Natural killer cell (primary cell): ENCODE results near the gene CWC27. TPM values are rescaled to one million over a fixed set of nuclear protein-coding genes. Genes with fewer than 3 reads are reported as not detected.

Source experiments
- ATAC-seq, 3 donors: fragments of 150-1000 bp in 2 of 3; fragments of 200-7000 bp in 1 of 3; cut with Tn5 transposase; 1 replicate in 1 of 3; 2 replicates in 2 of 3; pipeline ENCODE4 v1.10.0; 2021; ENCODE audit warnings: mild to moderate bottlenecking in 2 of 3, moderate library complexity in 2 of 3
- DNase-seq, 2 donors: peaks; one replicate each; pipeline versions ENCODE4 v3.0.0 to v3.0.0-alpha.2; 2013 to 2021; ENCODE audit warnings: mixed read lengths in 1 of 2
- H3K27ac ChIP-seq: one replicate; pipeline ENCODE4 v1.5.1; 2013; ENCODE audit warnings: mild to moderate bottlenecking, low read length
- H3K27me3 ChIP-seq: one replicate; pipeline ENCODE4 v1.6.1; 2013; ENCODE audit warnings: low read length; ENCODE audit not compliant: control insufficient read depth, insufficient read depth
- H3K36me3 ChIP-seq: one replicate; pipeline ENCODE4 v1.6.1; 2013; ENCODE audit warnings: low read length; ENCODE audit not compliant: control insufficient read depth, insufficient read depth
- H3K4me1 ChIP-seq: one replicate; pipeline ENCODE4 v1.6.1; 2013; ENCODE audit warnings: low read length; ENCODE audit not compliant: control insufficient read depth, insufficient read depth
- H3K4me3 ChIP-seq: one replicate; pipeline ENCODE4 v1.5.1; 2013; ENCODE audit warnings: low read length
- H3K9me3 ChIP-seq: one replicate; pipeline ENCODE4 v1.6.1; 2013; ENCODE audit warnings: low read length; ENCODE audit not compliant: control insufficient read depth, insufficient read depth
- H3K27ac Mint-ChIP-seq, 2 donors: one replicate each; pipeline ENCODE4 v1.8.0; 2022; ENCODE audit warnings: mild to moderate bottlenecking in 2 of 2, mixed read lengths in 2 of 2, moderate library complexity in 1 of 2
- H3K27me3 Mint-ChIP-seq, 2 donors: one replicate each; pipeline ENCODE4 v1.8.0; 2022; ENCODE audit warnings: low read depth in 2 of 2, mixed read lengths in 2 of 2
- H3K36me3 Mint-ChIP-seq: one replicate; pipeline ENCODE4 v1.8.0; 2022; ENCODE audit warnings: mixed read lengths
- H3K4me1 Mint-ChIP-seq, 2 donors: one replicate each; pipeline ENCODE4 v1.8.0; 2022; ENCODE audit warnings: mixed read lengths in 2 of 2
- H3K4me3 Mint-ChIP-seq: one replicate; pipeline ENCODE4 v1.8.0; 2022; ENCODE audit warnings: mild to moderate bottlenecking, moderate library complexity, mixed read lengths
- H3K9me3 Mint-ChIP-seq, 2 donors: one replicate each; pipeline ENCODE4 v1.8.0; 2022; ENCODE audit warnings: mixed read lengths in 2 of 2
- WGBS: methylation state at CpG from one replicate; pipeline ENCODE4 v1.1.7; 2013; ENCODE audit warnings: missing lambda C conversion rate; ENCODE audit not compliant: insufficient coverage; 5-methylcytosine and 5-hydroxymethylcytosine counted together
- intact Hi-C: fragments of 100-400 bp; cut with micrococcal nuclease; formaldehyde crosslinking; loops from one replicate; pipeline ENCODE4 v1.14.2; 2022
- total RNA-seq, 4 donors: library from RNA; stranded (reverse); fragments of 120-200 nt in 1 of 4; gene quantifications; one replicate each; pipeline versions ENCODE4 v1.2.3 to v1.2.4, GENCODE V29; 2013 to 2022
- TF ChIP-seq, protein P1 (sequence below): fragments of 200-600 bp; IDR thresholded peaks from one replicate; pipeline ENCODE4 v1.8.0; 2022; ENCODE audit warnings: antibody characterized with exemption

Gene CWC27
- total RNA-seq, 3 donors from 2014 or later (not counting 1 experiment from before 2014, with no cell fraction given): 21.6 to 26.3 (median 25.7) TPM

DNA sequence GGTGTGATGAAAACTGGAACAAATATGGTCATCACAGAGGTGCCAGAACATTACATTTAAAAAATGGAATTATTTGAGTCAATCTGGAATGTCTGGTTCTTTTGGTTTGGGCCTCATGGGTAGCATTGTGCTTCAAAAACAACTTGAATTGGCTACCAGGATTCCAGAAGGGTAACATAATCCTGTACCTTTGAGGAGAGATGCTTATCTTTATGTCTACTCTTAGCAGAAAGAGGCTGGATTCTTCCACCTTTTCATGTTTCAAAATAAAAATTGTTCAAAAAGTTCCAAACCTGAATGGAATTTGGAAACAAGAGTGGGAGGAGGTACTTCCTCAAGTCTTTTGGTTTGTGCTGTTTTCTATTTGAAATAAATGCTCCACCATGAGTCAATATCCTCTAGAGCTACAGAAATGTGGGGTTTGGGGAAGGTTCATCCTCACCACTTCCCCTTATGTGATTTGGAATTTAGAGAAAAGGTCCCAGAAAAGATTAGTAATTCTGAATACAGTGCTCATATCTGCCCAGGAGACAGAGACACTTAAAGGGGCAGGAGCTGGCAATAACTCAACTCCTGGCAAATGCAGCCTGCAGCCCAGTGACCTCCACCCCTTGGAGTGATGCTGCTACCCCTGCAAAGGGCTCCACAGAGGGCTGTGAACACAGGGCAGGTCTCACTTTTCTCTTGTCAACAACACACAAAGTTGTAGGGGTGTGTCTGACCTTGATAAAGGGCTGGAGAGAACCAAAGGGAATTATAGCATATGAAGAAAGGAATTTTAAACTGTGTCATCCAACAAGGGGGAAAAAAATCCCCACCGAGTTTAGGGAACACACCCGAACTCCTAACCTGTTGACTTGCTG, 272.8 kb downstream of the CWC27 start:
- no peaks in the 10 kb centered on the region for H3K9me3 Mint-ChIP-seq
- Histone ChIP-seq H3K36me3 (no peaks in the 10 kb centered on the region), H3K27me3 (no peaks in the 10 kb centered on the region), H3K4me1 (peaks cover 5% of the 10 kb centered on the region), H3K4me3 (no peak overlapping the region), H3K9me3 (no peaks in the 10 kb centered on the region), H3K27ac (no peak overlapping the region)
- DNase-seq (no peak), ATAC-seq (no peak)
- peaks cover 11 to 15% of the 10 kb centered on the region in 2 donors for H3K4me1 Mint-ChIP-seq
- 85% methylated on average over 2 of the region's 2 CpGs for WGBS
- H3K27ac Mint-ChIP-seq: no peak overlapping the region
- H3K36me3 Mint-ChIP-seq: no peaks in the 10 kb centered on the region
- TF ChIP-seq, protein P1, sequence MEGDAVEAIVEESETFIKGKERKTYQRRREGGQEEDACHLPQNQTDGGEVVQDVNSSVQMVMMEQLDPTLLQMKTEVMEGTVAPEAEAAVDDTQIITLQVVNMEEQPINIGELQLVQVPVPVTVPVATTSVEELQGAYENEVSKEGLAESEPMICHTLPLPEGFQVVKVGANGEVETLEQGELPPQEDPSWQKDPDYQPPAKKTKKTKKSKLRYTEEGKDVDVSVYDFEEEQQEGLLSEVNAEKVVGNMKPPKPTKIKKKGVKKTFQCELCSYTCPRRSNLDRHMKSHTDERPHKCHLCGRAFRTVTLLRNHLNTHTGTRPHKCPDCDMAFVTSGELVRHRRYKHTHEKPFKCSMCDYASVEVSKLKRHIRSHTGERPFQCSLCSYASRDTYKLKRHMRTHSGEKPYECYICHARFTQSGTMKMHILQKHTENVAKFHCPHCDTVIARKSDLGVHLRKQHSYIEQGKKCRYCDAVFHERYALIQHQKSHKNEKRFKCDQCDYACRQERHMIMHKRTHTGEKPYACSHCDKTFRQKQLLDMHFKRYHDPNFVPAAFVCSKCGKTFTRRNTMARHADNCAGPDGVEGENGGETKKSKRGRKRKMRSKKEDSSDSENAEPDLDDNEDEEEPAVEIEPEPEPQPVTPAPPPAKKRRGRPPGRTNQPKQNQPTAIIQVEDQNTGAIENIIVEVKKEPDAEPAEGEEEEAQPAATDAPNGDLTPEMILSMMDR: no peak
- no peak overlapping the region for H3K4me3 Mint-ChIP-seq
- intact Hi-C loops: no loop called here
- H3K27me3 Mint-ChIP-seq: no peaks in the 10 kb centered on the region

DNA sequence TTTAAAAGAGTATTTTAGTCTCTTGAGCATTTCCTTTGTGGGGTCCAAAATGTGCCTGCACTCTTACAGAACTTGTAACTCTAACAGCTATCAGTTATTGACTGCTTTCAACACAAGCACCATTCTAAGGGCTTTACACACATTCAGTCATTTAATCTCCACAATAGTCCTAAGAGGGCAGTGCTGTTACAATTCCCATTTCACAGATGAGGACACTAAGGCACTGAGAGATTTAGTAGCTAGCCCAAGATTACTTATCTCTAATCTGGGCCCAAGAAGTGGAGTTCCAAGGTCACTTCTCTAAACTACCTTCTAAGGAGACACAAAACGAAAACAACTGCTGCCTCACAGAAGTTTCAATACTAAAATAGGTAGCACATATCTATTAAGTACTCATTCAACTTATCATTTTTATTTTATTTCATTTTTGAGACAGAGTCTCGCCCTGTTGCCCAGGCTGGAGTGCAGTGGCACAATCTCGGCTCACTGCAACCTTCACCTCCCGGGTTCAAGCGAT, 275.2 kb downstream of the CWC27 start:
- ATAC-seq (no peak), DNase-seq (no peak)
- TF ChIP-seq, protein P1: no peak
- H3K9me3 Mint-ChIP-seq: no peaks in the 10 kb centered on the region
- WGBS: 77% methylated on average over 5 of the region's 5 CpGs
- H3K27me3 Mint-ChIP-seq: no peaks in the 10 kb centered on the region
- no peak overlapping the region for H3K27ac ChIP-seq
- no peak overlapping the region for H3K4me3 Mint-ChIP-seq
- intact Hi-C loops: no loop called here
- no peaks in the 10 kb centered on the region for H3K4me1 Mint-ChIP-seq
- no peaks in the 10 kb centered on the region for H3K9me3 ChIP-seq
- no peaks in the 10 kb centered on the region for H3K36me3 ChIP-seq
- H3K36me3 Mint-ChIP-seq: no peaks in the 10 kb centered on the region
- no peaks in the 10 kb centered on the region for H3K27me3 ChIP-seq
- H3K27ac Mint-ChIP-seq: no peak overlapping the region
- no peak overlapping the region for H3K4me3 ChIP-seq
- H3K4me1 ChIP-seq: no peaks in the 10 kb centered on the region

DNA sequence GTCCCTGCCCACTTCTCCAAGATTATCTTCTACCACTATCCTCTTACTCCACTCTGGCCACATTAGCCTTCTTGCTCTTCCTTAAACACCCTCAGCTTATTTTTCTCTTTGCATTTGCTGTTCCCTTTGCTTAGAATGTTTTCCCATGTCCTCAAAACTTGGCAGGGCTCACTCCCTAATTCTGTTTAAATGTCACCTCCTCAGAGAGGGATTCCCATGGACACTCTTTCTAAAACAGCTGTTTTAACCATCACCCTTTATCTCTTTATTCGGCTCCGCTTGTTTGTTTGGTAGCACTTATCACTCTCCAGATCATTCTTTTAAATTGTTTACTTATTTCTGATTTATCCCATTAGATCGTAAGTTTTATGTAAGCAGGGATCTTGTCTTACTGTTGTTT, 278.5 kb downstream of the CWC27 start:
- no peak overlapping the region for H3K4me3 Mint-ChIP-seq
- H3K36me3 ChIP-seq: no peaks in the 10 kb centered on the region
- no peaks in the 10 kb centered on the region for H3K4me1 Mint-ChIP-seq
- intact Hi-C loops: no loop called here
- H3K4me3 ChIP-seq: no peak overlapping the region
- H3K27ac Mint-ChIP-seq: no peak overlapping the region
- ATAC-seq (no peak), DNase-seq (no peak)
- WGBS: 100% methylated on average over 3 of the region's 3 CpGs
- no peaks in the 10 kb centered on the region for H3K36me3 Mint-ChIP-seq
- no peaks in the 10 kb centered on the region for H3K4me1 ChIP-seq
- TF ChIP-seq, protein P1: no peak
- H3K9me3 ChIP-seq: no peaks in the 10 kb centered on the region
- H3K27me3 ChIP-seq: no peaks in the 10 kb centered on the region
- no peaks in the 10 kb centered on the region for H3K27me3 Mint-ChIP-seq
- H3K27ac ChIP-seq: no peak overlapping the region
- no peaks in the 10 kb centered on the region for H3K9me3 Mint-ChIP-seq
